ENCODE measurements around the gene TMEM156. TPM values are rescaled to one million over a fixed set of nuclear protein-coding genes. Genes with fewer than 3 reads are reported as not detected.

Gene TMEM156
- total RNA-seq, 1 donor from 2014 or later = not detected

GRCh38 chr4:38924353-38924752 lies 107.9 kb downstream of the TMEM156 start:
- H3K27ac ChIP-seq (replicated peaks) = no peak overlapping the region
- intact Hi-C loops (cut with micrococcal nuclease) = no loop called here

GRCh38 chr4:38923746-38924145 lies 108.5 kb downstream of the TMEM156 start:
- intact Hi-C loops (cut with micrococcal nuclease) = no loop called here
- peaks cover 71% of the 10 kb centered on the region for H3K36me3 ChIP-seq

More at GRCh38 chr4:38924353-38924752, 107.9 kb downstream of the TMEM156 start:
- no peak for DNase-seq
- H3K4me1 ChIP-seq = peaks cover 11% of the 10 kb centered on the region
- no peak for TF ChIP-seq CTCF (IDR thresholded peaks at IDR 0.05; ENCODE audit: borderline replicate concordance)
- H3K36me3 ChIP-seq = peaks cover 71% of the 10 kb centered on the region
- no peaks in the 10 kb centered on the region for H3K9me3 ChIP-seq (replicated peaks)
- no peak overlapping the region for H3K4me3 ChIP-seq
- no peaks in the 10 kb centered on the region for H3K27me3 ChIP-seq (ENCODE audit: low read depth)

GRCh38 chr4:38921151-38921550 lies 111.1 kb downstream of the TMEM156 start:
- Histone ChIP-seq H3K9me3 (replicated peaks) (no peaks in the 10 kb centered on the region), H3K4me1 (peaks cover 11% of the 10 kb centered on the region), H3K36me3 (peaks cover 78% of the 10 kb centered on the region), H3K4me3 (no peak overlapping the region), H3K27me3 (ENCODE audit: low read depth) (no peaks in the 10 kb centered on the region), H3K27ac (replicated peaks) (no peak overlapping the region)
- TF ChIP-seq CTCF (IDR thresholded peaks at IDR 0.05; ENCODE audit: borderline replicate concordance) = no peak
- intact Hi-C loops (cut with micrococcal nuclease) = no loop called here
- DNase-seq = no peak

More at GRCh38 chr4:38923746-38924145, 108.5 kb downstream of the TMEM156 start:
- no peaks in the 10 kb centered on the region for H3K9me3 ChIP-seq (replicated peaks)
- no peak for TF ChIP-seq CTCF (IDR thresholded peaks at IDR 0.05; ENCODE audit: borderline replicate concordance)
- no peaks in the 10 kb centered on the region for H3K27me3 ChIP-seq (ENCODE audit: low read depth)
- H3K27ac ChIP-seq (replicated peaks) = no peak overlapping the region
- peaks cover 11% of the 10 kb centered on the region for H3K4me1 ChIP-seq
- H3K4me3 ChIP-seq = no peak overlapping the region
- DNase-seq = no peak

- H3K27me3 ChIP-seq (ENCODE audit: low read depth) = no peaks in the 10 kb centered on the region
- H3K9me3 ChIP-seq (replicated peaks) = no peaks in the 10 kb centered on the region
- no peak overlapping the region for H3K4me3 ChIP-seq
- TF ChIP-seq CTCF (IDR thresholded peaks at IDR 0.05; ENCODE audit: borderline replicate concordance) = no peak
- intact Hi-C loops (cut with micrococcal nuclease) = no loop called here
- no peak for DNase-seq
- no peak overlapping the region for H3K27ac ChIP-seq (replicated peaks)
- peaks cover 11% of the 10 kb centered on the region for H3K4me1 ChIP-seq
- H3K36me3 ChIP-seq = peaks cover 80% of the 10 kb centered on the region
Observed at GRCh38 chr4:38920677-38921076, 111.5 kb downstream of the TMEM156 start.

- peaks cover 11% of the 10 kb centered on the region for H3K4me1 ChIP-seq
- intact Hi-C loops (cut with micrococcal nuclease) = no loop called here
- peaks cover 83% of the 10 kb centered on the region for H3K36me3 ChIP-seq
- H3K4me3 ChIP-seq = no peak overlapping the region
- no peak overlapping the region for H3K27ac ChIP-seq (replicated peaks)
- H3K27me3 ChIP-seq (ENCODE audit: low read depth) = no peaks in the 10 kb centered on the region
- no peak for DNase-seq
- no peak for TF ChIP-seq CTCF (IDR thresholded peaks at IDR 0.05; ENCODE audit: borderline replicate concordance)
- no peaks in the 10 kb centered on the region for H3K9me3 ChIP-seq (replicated peaks)
Observed at GRCh38 chr4:38920186-38920585, 112.0 kb downstream of the TMEM156 start.

All from left ventricle myocardium inferior (tissue), 1 donor.